ENCODE data around the gene GALNT10. TPM values are rescaled to one million over a fixed set of nuclear protein-coding genes. Genes with fewer than 3 reads are reported as not detected.

GALNT10 gene
- total and polyA plus RNA-seq, 10 of the 15 experiments (the other 5 are each of a cell fraction or from before 2014, with no cell fraction given) = 3.9 to 35.4 (median 15.5) TPM

DNA sequence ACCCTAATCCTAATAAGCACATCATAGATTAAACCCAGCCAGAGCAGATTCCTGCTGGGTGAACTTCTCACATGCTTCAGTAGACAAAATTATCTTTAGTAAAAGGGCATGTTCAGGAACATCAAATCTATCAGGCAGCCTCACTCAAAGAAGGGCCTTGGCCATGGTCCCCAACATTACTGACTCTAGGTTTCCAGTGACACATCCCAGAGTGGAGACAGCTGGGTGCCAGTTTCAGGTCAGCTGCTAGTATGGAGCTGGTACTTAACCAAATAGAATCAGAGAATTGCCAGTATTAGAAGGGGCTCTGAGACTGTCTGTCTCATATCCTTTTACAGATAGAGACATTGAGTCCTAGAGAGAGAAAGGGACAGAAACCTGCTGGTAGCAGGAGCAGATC, 44.1 kb upstream of the GALNT10 start:
- Histone ChIP-seq H3K9ac (ENCODE audit: control insufficient read depth, insufficient read depth, low read length) (no peak overlapping the region), H3K27ac (ENCODE audit: control insufficient read depth, insufficient read depth) (no peak overlapping the region), H3K79me2 (ENCODE audit: control insufficient read depth, insufficient read depth, low read length) (no peaks in the 10 kb centered on the region), H3K4me1 (ENCODE audit: control insufficient read depth, insufficient read depth, low read length) (no peaks in the 10 kb centered on the region), H2AFZ (ENCODE audit: control insufficient read depth, low read depth, low read length) (no peak overlapping the region), H3K4me2 (ENCODE audit: control insufficient read depth, insufficient read depth) (no peak overlapping the region), H3K4me3 (no peak overlapping the region), H3K9me3 (replicated peaks; ENCODE audit: control insufficient read depth, insufficient read depth, low read length) (no peaks in the 10 kb centered on the region), H4K20me1 (ENCODE audit: control insufficient read depth, insufficient read depth) (no peaks in the 10 kb centered on the region), H3K27me3 (replicated peaks in 1 of 2; ENCODE audit: control insufficient read depth in 2 of 2, insufficient read depth in 2 of 2, low read length in 1 of 2) (no peaks in the 10 kb centered on the region), H3K36me3 (ENCODE audit: control insufficient read depth in 2 of 2, insufficient read depth in 2 of 2, low read length in 1 of 2) (no peaks in the 10 kb centered on the region)
- ATAC-seq (no peak), DNase-seq (ENCODE audit: low read depth, low spot score) (no peak), FAIRE-seq (no peak)
- BruUV-seq (replicated peaks) = no TSS peak
- intact Hi-C loops (cut with micrococcal nuclease; ENCODE audit: unreplicated experiment) = no loop called here
- ChIA-PET CTCF (interaction anchor here (0.9 to 1.3 kb wide), 2 partner anchors 11 to 74 kb away, joined by 3 read pairs; no protein-coding TSS in a partner anchor), RAD21 (ENCODE audit: unreplicated experiment) (interaction anchor here (1.5 kb wide), 1 partner anchor 258 kb away, joined by 4 read pairs; no protein-coding TSS in a partner anchor), POLR2A (interaction anchor here (0.7 kb wide), 1 partner anchor 482 kb away, joined by 7 read pairs; no protein-coding TSS in a partner anchor), SMC1A (ENCODE audit: uncharacterized antibody, unreplicated experiment) (no interaction called here)
- in situ Hi-C loops (cut with MboI) = no loop called here
- TF ChIP-seq, protein P1, sequence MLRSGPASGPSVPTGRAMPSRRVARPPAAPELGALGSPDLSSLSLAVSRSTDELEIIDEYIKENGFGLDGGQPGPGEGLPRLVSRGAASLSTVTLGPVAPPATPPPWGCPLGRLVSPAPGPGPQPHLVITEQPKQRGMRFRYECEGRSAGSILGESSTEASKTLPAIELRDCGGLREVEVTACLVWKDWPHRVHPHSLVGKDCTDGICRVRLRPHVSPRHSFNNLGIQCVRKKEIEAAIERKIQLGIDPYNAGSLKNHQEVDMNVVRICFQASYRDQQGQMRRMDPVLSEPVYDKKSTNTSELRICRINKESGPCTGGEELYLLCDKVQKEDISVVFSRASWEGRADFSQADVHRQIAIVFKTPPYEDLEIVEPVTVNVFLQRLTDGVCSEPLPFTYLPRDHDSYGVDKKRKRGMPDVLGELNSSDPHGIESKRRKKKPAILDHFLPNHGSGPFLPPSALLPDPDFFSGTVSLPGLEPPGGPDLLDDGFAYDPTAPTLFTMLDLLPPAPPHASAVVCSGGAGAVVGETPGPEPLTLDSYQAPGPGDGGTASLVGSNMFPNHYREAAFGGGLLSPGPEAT (IDR thresholded peaks at IDR 0.05; ENCODE audit: low read depth) = no peak
- TF ChIP-seq BCL11A (IDR thresholded peaks at IDR 0.05; ENCODE audit: low read depth, low read length) (no peak), HDAC6 (IDR thresholded peaks at IDR 0.05; ENCODE audit: unreplicated experiment) (no peak), NR2C2 (IDR thresholded peaks at IDR 0.05; ENCODE audit: borderline replicate concordance, control insufficient read depth, insufficient read length, low read depth) (no peak), SRF (IDR thresholded peaks at IDR 0.05; ENCODE audit: low read depth in 2 of 2, low read length in 2 of 2) (no peak), YY1 (IDR thresholded peaks at IDR 0.05; ENCODE audit: low read depth, low read length) (no peak), SIX5 (IDR thresholded peaks at IDR 0.05; ENCODE audit: low read depth, low read length, severe bottlenecking) (no peak), CREM (IDR thresholded peaks at IDR 0.05; ENCODE audit: low read depth) (no peak)
- TF ChIP-seq, protein P2, sequence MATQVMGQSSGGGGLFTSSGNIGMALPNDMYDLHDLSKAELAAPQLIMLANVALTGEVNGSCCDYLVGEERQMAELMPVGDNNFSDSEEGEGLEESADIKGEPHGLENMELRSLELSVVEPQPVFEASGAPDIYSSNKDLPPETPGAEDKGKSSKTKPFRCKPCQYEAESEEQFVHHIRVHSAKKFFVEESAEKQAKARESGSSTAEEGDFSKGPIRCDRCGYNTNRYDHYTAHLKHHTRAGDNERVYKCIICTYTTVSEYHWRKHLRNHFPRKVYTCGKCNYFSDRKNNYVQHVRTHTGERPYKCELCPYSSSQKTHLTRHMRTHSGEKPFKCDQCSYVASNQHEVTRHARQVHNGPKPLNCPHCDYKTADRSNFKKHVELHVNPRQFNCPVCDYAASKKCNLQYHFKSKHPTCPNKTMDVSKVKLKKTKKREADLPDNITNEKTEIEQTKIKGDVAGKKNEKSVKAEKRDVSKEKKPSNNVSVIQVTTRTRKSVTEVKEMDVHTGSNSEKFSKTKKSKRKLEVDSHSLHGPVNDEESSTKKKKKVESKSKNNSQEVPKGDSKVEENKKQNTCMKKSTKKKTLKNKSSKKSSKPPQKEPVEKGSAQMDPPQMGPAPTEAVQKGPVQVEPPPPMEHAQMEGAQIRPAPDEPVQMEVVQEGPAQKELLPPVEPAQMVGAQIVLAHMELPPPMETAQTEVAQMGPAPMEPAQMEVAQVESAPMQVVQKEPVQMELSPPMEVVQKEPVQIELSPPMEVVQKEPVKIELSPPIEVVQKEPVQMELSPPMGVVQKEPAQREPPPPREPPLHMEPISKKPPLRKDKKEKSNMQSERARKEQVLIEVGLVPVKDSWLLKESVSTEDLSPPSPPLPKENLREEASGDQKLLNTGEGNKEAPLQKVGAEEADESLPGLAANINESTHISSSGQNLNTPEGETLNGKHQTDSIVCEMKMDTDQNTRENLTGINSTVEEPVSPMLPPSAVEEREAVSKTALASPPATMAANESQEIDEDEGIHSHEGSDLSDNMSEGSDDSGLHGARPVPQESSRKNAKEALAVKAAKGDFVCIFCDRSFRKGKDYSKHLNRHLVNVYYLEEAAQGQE (IDR thresholded peaks at IDR 0.05; ENCODE audit: low read depth, low read length) = no peak
- TF ChIP-seq, protein P3, sequence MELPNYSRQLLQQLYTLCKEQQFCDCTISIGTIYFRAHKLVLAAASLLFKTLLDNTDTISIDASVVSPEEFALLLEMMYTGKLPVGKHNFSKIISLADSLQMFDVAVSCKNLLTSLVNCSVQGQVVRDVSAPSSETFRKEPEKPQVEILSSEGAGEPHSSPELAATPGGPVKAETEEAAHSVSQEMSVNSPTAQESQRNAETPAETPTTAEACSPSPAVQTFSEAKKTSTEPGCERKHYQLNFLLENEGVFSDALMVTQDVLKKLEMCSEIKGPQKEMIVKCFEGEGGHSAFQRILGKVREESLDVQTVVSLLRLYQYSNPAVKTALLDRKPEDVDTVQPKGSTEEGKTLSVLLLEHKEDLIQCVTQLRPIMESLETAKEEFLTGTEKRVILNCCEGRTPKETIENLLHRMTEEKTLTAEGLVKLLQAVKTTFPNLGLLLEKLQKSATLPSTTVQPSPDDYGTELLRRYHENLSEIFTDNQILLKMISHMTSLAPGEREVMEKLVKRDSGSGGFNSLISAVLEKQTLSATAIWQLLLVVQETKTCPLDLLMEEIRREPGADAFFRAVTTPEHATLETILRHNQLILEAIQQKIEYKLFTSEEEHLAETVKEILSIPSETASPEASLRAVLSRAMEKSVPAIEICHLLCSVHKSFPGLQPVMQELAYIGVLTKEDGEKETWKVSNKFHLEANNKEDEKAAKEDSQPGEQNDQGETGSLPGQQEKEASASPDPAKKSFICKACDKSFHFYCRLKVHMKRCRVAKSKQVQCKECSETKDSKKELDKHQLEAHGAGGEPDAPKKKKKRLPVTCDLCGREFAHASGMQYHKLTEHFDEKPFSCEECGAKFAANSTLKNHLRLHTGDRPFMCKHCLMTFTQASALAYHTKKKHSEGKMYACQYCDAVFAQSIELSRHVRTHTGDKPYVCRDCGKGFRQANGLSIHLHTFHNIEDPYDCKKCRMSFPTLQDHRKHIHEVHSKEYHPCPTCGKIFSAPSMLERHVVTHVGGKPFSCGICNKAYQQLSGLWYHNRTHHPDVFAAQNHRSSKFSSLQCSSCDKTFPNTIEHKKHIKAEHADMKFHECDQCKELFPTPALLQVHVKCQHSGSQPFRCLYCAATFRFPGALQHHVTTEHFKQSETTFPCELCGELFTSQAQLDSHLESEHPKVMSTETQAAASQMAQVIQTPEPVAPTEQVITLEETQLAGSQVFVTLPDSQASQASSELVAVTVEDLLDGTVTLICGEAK (IDR thresholded peaks at IDR 0.05; ENCODE audit: borderline replicate concordance) = no peak
- TF ChIP-seq, protein P4, sequence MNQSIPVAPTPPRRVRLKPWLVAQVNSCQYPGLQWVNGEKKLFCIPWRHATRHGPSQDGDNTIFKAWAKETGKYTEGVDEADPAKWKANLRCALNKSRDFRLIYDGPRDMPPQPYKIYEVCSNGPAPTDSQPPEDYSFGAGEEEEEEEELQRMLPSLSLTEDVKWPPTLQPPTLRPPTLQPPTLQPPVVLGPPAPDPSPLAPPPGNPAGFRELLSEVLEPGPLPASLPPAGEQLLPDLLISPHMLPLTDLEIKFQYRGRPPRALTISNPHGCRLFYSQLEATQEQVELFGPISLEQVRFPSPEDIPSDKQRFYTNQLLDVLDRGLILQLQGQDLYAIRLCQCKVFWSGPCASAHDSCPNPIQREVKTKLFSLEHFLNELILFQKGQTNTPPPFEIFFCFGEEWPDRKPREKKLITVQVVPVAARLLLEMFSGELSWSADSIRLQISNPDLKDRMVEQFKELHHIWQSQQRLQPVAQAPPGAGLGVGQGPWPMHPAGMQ (IDR thresholded peaks at IDR 0.05; ENCODE audit: borderline replicate concordance) = no peak
- TF ChIP-seq, protein P5, sequence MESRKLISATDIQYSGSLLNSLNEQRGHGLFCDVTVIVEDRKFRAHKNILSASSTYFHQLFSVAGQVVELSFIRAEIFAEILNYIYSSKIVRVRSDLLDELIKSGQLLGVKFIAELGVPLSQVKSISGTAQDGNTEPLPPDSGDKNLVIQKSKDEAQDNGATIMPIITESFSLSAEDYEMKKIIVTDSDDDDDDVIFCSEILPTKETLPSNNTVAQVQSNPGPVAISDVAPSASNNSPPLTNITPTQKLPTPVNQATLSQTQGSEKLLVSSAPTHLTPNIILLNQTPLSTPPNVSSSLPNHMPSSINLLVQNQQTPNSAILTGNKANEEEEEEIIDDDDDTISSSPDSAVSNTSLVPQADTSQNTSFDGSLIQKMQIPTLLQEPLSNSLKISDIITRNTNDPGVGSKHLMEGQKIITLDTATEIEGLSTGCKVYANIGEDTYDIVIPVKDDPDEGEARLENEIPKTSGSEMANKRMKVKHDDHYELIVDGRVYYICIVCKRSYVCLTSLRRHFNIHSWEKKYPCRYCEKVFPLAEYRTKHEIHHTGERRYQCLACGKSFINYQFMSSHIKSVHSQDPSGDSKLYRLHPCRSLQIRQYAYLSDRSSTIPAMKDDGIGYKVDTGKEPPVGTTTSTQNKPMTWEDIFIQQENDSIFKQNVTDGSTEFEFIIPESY (IDR thresholded peaks at IDR 0.05) = no peak
